HUDEP-2 (cell line): ENCODE results near the gene DYSF.
A peak's percentile ranks its signal among the peaks of the same experiment; 100 is the strongest.

Experiments used
- DNase-seq, 76 experiments: peaks; one replicate each; lab custom pipeline; 2025; ENCODE audit not compliant: unreplicated experiment in 76 of 76; lab: John Stamatoyannopoulos, UW

DYSF gene

GRCh38 chr2:71455741-71456569 lies 2.6 kb downstream of the DYSF start:
- no peak for DNase-seq

- DNase-seq, result peak in 7 of 76 experiments; percentile 7 to 29 (median 13)
Observed at GRCh38 chr2:71456617-71457016, 3.3 kb downstream of the DYSF start.

DNA sequence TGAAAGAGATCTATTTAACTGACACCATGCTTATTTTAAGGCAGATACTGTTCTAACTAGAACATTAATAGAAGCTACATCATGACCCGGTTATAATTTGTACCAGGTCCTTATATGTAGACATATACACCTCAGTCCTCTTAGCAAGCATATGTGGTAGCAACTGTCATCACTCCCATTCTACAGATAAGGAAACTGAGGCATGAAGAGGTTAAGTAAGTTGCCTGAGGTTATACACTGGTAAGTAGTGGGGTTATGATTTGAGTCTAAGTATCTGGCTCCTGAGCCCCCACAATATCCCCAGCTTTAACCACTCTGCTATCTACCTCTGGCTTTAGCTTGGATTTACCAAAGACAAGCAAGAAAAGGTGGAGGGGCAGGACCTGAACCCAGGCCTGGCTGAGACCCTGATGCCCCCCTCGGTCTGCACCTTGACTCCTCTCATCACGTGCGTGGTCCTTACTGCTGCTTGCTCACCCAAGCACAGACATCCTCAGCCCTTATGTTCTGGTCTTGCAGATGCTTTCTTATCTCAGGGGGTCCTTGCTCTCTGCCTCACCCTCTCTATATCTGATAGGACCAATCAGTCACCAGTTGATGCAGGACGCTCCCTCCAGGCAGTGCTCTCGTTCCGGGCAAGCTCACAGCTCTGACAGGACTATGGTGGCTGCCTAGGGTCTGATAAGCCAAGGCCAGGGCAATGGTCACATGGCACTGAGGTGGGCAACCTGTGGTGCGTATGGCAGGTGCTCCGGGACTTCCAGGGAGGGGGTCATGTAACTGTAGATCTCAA lies 4.0 kb downstream of the DYSF start:
- peak in 63 of 76 experiments; percentile 8 to 79 (median 49) for DNase-seq

GRCh38 chr2:71457923-71458322 lies 4.6 kb downstream of the DYSF start:
- peak in 7 of 76 experiments; percentile 8 to 60 (median 35) for DNase-seq

- peak in 17 of 76 experiments; percentile 7 to 52 (median 27) for DNase-seq
Observed at GRCh38 chr2:71458413-71459083, 5.2 kb downstream of the DYSF start.

DNA sequence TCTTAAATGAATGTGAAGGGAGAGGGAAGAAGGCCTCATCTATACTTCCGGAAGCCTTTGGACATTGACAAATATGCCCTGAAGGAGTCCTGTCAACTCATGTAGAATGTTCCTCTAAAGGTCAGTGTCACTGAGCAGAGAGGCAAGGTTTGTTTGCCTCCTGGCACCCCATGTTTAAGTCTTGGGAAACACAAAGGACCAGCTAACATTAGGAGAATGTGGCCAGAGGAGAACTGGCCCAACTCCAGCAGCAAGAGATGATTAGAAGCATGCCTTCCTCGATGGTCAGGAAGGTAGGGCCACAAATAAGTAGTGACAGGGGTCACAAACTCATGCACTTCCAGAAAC lies 5.7 kb downstream of the DYSF start:
- no peak for DNase-seq

DNA sequence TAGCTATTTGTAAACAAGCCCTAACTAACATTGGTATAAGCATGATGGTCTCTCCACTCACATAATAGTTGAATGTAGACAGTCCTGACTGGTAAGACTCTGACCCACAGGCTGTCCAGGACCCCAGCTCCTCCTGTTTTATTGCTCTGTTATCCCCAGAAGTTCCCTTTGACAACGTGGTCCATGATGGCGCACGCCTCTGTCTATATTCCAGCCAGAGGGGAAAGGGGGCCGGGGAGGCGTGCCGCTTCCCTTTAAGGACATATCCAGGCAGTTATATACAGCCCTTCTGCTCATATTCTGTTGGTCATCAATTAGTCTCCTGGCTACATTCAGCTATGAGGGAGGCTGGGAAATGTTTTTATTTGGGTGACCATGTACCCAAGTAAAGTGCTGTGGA lies 6.7 kb downstream of the DYSF start:
- DNase-seq, result no peak

DNA sequence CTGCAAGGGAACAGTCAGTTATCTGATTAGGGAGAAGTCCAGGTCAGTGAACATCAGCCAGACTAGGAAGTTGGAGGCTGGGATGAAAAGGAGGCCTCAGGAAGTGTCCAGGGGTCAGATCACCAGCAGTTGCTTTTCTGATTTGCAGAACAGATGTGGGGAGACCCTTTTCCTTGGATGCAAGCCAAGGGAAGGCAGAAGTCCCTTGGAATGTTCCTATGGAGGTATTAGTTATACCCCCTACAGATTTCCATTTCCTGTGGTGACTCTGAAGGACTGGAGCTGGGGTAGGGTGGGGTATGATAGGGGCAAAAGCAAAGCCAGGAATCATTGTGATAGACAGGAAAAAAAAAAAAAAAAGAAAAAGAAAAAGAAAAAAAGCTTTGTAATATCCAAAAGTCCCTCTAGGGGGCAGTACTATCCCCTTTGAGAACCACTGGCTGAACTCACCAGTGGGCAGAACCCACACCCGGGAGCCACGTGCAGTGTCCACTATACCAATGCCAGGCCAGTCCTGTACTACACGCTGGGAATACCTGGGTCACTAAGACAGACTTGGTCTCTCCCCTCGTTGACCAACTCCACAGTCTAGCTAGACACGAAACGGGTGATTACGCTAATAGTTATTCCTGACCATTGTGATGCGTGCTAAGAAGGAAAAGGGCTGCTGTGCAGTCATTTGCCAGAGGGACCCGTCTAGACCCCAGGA lies 7.4 kb downstream of the DYSF start:
- peak in 20 of 76 experiments; percentile 5 to 62 (median 24) for DNase-seq

- DNase-seq, result no peak
Observed at GRCh38 chr2:71461304-71461671, 7.9 kb downstream of the DYSF start.

DNA sequence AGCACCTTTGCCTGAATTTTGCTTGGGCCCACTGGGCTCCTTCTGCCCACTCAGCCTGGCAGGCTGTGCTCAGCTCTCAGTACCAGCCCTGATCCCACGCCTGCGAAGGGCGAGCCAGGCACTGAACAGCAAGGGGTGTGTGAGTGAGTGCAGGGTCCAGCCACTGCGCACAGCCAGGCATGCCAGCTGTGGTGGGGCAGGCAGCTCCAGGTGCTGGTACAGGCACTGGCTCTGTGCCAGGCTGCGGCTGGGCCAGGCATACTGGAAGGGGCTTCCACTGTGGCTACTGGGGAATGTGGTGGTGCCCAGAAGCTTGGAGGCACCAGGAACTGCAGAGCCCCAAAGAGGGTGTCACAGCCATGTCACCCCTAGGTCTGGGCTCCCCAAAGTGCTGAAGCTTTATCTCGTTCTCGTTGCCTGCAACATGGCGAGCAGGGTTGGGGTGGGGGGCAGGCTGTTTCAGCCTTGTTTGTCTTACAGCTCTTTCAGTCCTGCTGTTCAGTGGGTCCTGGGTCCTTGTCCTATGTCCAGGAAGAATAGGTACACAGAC lies 8.8 kb downstream of the DYSF start:
- no peak for DNase-seq

DNA sequence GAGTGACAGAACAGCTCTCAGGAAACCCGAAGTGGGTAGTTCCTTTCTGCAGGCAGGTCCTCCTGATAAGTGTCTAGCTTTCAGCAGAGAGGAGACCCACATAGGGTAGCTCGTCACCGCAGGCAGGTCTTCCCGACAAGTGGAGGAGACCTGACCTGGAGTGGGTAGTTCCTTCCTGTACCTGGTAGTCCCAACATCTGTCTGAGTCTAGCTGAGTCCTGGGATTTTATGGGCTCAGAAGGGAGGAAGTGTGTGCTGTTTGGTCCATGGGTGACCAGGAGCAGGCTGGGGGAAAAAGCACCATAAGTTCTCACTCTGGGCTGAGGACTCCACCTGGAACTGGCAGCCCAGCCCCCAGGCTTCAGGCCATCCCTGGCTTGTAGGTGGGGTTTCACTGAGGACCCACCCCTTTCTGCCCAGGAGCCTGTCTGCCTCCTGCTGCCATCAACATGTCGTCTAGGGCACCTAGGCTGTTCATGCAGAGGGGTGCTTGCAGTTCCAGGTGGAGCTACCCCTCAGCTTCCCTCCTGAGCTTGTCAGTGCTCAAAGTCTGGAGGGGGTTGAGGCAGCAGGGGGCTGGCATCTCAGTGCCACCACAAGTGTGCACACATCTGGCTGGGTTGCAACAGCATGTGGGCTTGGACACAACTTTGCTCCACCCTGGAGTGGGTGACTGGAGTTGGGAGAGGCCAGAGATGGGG lies 9.4 kb downstream of the DYSF start:
- DNase-seq, result no peak

DNA sequence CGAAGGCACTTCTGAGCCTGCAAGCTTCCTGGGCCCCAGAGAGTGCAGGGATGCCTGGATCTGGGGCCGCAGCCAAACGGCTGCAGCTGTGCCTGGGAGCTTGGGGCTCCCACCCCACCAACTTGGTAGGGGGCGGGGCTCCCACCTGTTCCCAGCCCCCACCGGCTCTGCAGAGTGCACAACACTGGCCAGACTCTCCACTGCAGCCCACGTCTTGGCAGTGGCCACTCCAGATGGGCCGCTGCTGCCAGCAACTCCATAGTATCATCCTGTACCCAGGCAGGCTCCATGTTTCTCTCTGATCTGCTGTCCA lies 9.9 kb downstream of the DYSF start:
- no peak for DNase-seq

DNA sequence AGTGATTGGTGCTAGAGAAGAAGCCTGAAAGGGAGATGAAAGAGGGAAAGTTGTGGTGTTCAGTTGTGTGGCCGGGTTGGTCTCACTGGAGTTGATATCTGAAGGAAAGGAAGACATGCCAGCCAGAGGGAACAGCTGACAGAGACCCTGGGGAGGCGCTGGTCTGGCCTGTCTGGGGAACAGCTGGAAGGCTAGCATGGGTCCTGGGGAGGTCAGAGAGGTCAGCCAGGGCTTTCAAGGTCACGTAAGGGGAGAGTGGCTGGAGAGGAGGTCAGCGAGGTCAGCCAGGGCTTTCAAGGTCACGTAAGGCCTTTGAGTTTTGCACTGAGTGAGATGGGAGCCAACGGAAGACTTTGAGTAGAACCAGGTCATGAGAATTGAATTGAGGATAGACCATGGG lies 11.0 kb downstream of the DYSF start:
- no peak for DNase-seq

DNA sequence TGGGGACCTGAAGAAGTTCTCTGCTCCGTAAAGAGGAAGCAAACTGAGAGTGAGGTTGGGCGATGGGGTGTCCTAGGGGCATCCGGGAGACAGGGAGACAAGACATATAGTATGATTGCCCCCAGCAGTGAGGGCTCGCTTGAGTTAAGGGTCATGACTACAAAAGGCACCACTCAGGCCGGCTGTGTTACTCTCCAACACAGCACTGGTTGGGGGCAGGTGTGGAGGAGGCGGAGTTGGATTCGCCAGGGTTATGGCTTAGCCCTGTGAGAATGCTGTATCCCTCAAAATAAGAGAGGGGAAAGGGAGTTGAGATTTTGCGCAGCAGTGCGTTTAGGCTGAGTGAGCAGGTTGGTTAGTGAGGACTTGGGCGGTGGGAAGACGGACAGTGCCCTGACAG lies 12.0 kb downstream of the DYSF start:
- no peak for DNase-seq

GRCh38 chr2:71465961-71466300 lies 12.6 kb downstream of the DYSF start:
- no peak for DNase-seq

DNA sequence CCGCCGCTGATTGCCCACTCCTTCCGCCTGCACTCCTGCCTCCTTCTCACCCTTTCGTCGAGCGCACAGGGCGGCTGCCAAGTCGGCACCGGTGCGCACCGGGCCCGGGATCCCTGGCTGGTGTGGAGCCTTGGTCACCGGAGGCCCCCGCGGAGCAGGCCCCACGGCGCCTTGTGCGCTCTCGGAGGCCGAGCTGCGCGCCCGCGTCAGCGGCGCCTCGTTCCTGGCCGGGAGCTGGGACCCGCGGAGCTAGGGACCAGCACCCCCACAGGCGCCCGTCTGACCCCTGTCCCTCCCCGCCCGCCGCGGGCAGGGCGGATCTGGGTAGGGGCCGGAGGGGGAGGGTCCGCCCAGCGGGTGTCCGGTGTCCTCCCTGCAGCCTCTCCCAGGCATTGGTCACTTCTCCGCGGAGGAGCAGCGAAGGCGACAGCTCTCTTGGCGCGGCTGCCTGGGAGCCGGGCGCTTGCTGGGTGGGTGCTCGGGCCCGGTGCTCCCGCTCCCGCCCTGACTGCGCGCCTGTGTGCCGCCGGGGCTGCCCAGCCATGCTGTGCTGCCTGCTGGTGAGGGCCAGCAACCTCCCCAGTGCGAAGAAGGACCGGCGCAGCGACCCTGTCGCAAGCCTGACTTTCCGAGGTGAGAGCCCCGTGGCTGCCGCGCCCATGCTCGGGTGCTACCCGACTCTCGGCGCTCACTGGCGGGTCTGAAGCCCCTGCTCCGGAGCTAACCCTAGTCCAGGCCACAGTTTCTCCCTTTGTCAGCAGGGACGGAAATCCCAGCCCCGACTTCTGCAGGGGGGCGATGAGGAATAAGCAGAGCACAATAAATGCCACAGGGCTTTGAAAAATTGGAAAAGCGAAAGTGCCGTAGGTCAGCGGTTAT lies 13.2 kb downstream of the DYSF start:
- peak in 2 of 76 experiments; percentile 6 to 16 for DNase-seq

DNA sequence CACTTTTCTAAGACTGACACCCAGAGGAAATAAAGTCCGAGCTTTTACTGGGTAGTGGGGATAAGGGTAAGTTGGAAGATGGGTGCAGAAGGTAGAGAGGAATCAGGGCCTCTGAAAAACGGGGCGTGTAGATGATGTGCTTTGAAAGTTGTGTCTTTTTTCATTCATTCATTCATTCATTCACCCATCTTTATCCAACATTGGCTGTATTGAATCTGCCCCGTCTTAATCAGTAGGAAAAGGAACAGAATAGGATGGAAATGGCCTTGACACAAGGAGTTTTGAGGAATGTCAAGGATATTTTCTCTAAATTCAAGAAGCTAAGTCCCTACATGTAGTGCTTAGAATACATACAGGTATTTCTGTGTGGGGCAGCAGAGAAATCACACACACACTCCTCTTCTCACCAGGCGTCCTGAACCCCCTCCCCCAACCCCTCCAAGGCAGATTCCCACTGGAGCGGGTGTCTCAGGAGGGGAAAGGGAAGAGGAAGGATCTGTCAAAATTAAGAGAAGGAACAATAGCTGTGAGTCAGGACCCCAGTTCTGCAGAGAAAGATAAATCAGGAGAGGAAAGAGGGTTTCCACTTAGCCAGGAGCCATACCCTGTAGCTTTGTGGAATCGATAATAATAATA lies 13.9 kb downstream of the DYSF start:
- DNase-seq, result no peak

GRCh38 chr2:71468279-71469015 lies 15.1 kb downstream of the DYSF start:
- no peak for DNase-seq
